Fibroblast of peridontal ligament (primary cell): ENCODE measurements around the gene RASD2.

ENCODE experiments used
- DNase-seq: peaks from one replicate; pipeline ENCODE4 v3.0.0-alpha.2; 2010; ENCODE audit errors: extremely low read depth

Gene RASD2

GRCh38 chr22:35582861-35583670 lies 42.4 kb downstream of the RASD2 start:
- peak; percentile 62 for DNase-seq

- no peak for DNase-seq
Measured at GRCh38 chr22:35586771-35587170, 46.1 kb downstream of the RASD2 start.

GRCh38 chr22:35587447-35587870 lies 46.8 kb downstream of the RASD2 start:
- no peak for DNase-seq

GRCh38 chr22:35587896-35588295 lies 47.3 kb downstream of the RASD2 start:
- DNase-seq = no peak

- DNase-seq = peak; percentile 35
Measured at GRCh38 chr22:35589071-35589755, 48.6 kb downstream of the RASD2 start.

GRCh38 chr22:35589756-35590093 lies 49.1 kb downstream of the RASD2 start:
- no peak for DNase-seq

- no peak for DNase-seq
Measured at GRCh38 chr22:35590634-35591295, 50.1 kb downstream of the RASD2 start.

GRCh38 chr22:35591714-35592417 lies 51.2 kb downstream of the RASD2 start:
- DNase-seq = no peak

GRCh38 chr22:35592418-35592967 lies 51.9 kb downstream of the RASD2 start:
- no peak for DNase-seq

GRCh38 chr22:35593071-35593890 lies 52.6 kb downstream of the RASD2 start:
- DNase-seq = no peak

GRCh38 chr22:35593891-35594470 lies 53.4 kb downstream of the RASD2 start:
- DNase-seq = no peak

GRCh38 chr22:35594686-35595085 lies 54.1 kb downstream of the RASD2 start:
- DNase-seq = no peak

GRCh38 chr22:35596821-35597220 lies 56.2 kb downstream of the RASD2 start:
- DNase-seq = no peak

GRCh38 chr22:35597692-35598395 lies 57.2 kb downstream of the RASD2 start:
- DNase-seq = no peak

GRCh38 chr22:35598396-35598710 lies 57.7 kb downstream of the RASD2 start:
- DNase-seq = no peak

GRCh38 chr22:35599364-35599763 lies 58.7 kb downstream of the RASD2 start:
- DNase-seq = no peak

GRCh38 chr22:35600476-35600875 lies 59.8 kb downstream of the RASD2 start:
- DNase-seq = no peak

GRCh38 chr22:35601013-35601580 lies 60.5 kb downstream of the RASD2 start:
- DNase-seq = no peak

- DNase-seq = peak; percentile 58
Measured at GRCh38 chr22:35601743-35602615, 61.3 kb downstream of the RASD2 start.
